Stimulated activated CD8-positive, alpha-beta memory T cell treated with anti-CD3 and anti-CD28 coated beads, Interleukin-4, amount 100 ng/mL, for 1 hour (primary cell): ENCODE results near the gene C21orf58.
A peak's percentile ranks its signal among the peaks of the same experiment; 100 is the strongest.

Experiments
- DNase-seq, 2 donors: peaks; one replicate each; pipeline ENCODE4 v3.0.0-alpha.2; 2020; ENCODE audit warnings: low read depth in 2 of 2, low spot score in 1 of 2

Gene C21orf58

GRCh38 chr21:46297338-46298271, 26.1 kb downstream of the C21orf58 start:
- DNase-seq, result no peak

DNA sequence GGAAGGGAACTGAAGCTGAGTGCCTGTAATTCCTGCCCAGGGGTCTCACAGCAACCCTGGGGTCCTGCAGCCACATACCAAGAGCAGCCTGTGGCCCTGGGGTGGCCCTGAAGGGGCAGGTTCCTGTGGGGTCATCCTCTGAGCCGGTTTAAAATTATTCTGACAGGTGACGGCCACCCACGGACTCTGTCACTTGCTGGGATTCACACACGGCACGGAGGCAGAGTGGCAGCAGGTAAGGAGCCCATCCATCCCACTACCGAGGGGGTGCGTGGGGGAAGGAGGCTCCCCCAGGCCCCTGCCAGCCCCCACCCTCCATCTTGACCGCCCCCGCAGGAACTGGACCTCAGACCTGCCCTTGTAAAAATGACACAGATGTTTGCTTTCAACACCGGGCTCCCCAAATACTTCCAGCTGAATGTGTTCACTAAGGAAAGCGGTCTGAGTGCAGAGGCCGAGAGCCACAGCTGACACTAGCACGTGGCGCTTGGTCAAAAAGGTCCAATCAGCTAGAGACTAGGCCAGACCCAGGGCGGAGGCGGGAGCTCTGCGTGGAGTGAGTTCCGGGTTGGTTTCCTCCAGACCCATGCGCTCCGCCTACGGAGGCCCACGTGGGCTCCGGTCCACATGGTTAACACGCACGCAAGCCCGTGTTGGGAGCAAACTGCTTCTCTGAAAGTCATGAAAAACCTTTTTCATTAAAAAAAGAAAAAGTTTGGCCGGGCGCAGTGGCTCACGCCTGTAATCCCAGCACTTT, 27.5 kb downstream of the C21orf58 start:
- DNase-seq, result peak in 1 of 2 donors; percentile 17

DNA sequence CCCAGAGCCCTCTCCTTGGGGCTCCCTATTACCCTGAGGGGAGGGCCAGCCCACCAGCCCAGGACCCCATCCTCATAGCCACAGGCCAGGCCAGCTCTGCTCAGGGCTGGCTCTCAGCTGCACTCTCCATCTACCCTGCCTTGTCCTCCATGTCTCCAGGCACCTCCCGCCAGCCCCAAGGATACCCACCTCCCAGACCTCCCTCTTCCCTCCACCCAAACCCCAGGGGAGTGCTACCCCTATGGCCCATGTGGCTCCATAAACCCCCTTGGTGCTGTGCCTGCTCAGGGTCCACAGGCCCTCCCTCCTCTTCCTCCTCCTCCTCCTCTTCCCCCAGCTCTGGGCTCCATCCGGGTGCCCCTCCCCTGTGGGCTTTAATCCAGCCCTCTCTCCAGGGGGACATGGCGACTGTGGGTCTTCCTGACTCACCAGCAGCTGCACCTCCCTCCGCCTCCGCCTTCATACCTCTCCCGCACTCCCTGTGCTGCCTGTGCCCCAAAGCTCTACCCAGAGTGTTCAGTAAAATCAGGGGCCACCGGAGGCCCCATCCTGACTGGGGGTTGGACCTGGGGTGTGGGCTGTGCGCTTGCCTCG, 28.4 kb downstream of the C21orf58 start:
- DNase-seq, result no peak

DNA sequence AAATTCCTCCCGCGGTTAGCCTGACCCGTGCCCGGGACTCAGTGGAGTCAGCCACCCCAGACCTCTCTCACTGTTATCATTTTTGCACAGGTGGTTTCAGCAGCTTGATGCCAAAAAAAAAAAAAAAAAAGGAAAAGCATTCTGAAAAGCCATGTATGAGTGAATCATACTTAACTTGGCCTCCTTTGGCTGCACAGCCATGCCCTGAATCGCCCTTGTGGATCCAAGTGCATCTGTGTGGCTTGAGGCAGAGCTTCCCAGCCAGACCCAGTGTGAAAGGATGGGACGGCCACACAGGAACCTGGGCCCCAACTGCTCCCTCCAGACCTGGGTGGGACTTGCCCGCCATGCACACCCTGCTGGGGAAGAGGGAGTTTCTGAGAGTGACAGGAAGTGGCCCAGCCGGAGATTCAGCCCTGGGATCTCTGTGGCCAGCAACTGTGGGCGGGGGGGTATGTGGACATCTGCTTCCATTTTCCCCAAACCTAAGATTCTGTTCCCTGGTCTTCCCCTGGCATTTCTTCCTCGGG, 29.0 kb downstream of the C21orf58 start:
- no peak for DNase-seq

GRCh38 chr21:46291561-46291960, 32.1 kb downstream of the C21orf58 start:
- DNase-seq, result no peak

DNA sequence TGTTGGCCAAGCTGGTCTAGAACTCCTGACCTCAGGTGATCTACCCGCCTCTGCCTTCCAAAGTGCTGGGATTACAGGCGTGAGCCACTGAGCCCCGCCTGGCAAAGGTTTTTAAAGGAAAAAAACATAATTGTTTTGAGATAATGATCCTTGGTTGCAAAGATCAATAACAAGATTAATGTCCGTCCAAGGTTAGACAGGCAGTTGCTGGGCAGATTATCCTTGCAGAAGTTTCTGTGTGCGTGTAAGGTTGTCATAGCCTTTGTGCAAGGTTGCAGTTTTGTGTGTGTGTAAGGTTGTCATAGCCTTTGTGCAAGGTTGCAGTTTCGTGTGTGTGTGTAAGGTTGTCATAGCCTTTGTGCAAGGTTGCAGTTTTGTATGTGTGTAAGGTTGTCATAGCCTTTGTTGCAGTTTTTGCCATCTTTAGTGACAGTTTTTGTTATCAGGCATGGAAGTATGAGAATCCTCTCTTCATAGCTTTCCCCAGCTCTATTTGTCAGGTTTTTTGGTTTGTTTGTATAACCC, 34.0 kb downstream of the C21orf58 start:
- no peak for DNase-seq

GRCh38 chr21:46287541-46287940, 36.1 kb downstream of the C21orf58 start:
- DNase-seq, result no peak

GRCh38 chr21:46286648-46287002, 37.0 kb downstream of the C21orf58 start:
- DNase-seq, result no peak

GRCh38 chr21:46285761-46286647, 37.7 kb downstream of the C21orf58 start, which contains the start of gene YBEY:
Gene YBEY, plus strand, starts transcription at chr21:46286342. Its CDS starts 572 bp downstream, at chr21:46286914.
- DNase-seq, result peak; percentile 60 to 67

- DNase-seq, result no peak
Measured at GRCh38 chr21:46285206-46285661, 38.4 kb downstream of the C21orf58 start, which contains the start of gene MCM3AP. Gene MCM3AP, minus strand, starts transcription at chr21:46285611. Its CDS starts 325 bp downstream, at chr21:46285286.

DNA sequence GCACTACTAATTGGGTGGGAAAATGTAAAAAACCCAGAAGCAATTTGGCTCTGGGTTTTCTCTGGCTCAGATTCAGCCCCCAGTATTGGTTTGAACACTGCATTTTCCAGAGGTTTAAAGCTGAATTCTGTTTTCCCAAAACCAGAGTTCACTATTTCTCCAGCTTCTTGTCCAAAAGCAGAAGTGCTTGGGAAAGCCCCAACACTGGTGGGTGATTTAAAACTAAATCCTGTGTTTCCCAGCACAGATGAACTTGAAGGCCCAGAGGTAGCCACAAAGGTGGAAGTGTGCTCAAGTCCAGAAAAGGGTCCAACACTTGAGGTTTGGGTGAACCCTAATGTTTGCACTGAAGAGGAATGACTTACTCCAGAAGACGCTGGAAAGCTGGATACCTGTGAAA, 38.9 kb downstream of the C21orf58 start:
- no peak for DNase-seq

DNA sequence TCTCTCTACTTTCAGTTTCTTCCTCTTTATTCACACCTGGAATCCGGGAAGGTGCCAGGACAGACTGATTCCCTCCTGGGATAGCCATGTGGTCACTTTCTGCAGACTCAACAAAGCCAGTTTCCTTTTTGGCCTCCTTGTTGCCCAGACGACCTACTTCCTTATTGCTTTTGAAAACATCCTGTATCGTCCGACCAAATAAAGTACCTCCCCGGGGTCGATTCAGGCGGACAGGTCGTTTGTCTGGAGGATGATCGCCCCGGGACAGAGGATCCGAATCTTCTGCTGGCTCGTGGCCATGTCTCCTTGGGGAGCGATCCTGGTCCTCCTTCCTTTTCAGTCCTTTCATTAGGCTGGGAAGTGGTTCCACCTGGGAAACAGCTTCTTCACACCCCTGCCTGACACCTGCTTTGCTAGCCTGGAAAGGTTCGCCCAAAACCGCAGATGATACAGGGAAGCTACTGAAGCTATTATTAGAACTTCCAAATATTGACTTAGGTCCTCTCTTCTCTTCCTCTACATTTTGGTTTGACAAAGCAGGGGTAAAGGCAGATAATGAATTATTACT, 39.5 kb downstream of the C21orf58 start:
- no peak for DNase-seq

GRCh38 chr21:46274797-46275390, 48.8 kb downstream of the C21orf58 start:
- DNase-seq, result no peak

DNA sequence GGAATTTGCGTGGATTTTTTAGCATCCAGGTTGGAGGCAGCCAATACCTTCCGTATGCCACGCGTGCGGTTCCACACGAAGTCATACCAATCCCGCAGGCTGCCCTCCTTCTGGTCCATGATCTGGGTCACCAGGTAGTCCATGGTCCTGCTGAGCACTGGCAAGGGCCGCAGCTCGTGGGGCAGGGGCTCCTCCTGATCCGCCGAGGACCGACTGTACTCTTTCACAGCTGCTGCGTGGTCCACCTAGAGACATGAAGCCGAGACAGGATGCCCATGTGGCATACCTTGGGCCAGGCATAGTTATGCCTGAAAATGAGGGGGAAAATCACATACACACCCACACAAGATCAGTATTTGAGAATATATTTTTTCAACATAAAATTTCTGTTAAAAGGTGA, 50.3 kb downstream of the C21orf58 start:
- no peak for DNase-seq

GRCh38 chr21:46269466-46269865, 54.2 kb downstream of the C21orf58 start:
- DNase-seq, result no peak

GRCh38 chr21:46268371-46268770, 55.3 kb downstream of the C21orf58 start:
- no peak for DNase-seq

- no peak for DNase-seq
Measured at GRCh38 chr21:46266946-46267345, 56.7 kb downstream of the C21orf58 start.

DNA sequence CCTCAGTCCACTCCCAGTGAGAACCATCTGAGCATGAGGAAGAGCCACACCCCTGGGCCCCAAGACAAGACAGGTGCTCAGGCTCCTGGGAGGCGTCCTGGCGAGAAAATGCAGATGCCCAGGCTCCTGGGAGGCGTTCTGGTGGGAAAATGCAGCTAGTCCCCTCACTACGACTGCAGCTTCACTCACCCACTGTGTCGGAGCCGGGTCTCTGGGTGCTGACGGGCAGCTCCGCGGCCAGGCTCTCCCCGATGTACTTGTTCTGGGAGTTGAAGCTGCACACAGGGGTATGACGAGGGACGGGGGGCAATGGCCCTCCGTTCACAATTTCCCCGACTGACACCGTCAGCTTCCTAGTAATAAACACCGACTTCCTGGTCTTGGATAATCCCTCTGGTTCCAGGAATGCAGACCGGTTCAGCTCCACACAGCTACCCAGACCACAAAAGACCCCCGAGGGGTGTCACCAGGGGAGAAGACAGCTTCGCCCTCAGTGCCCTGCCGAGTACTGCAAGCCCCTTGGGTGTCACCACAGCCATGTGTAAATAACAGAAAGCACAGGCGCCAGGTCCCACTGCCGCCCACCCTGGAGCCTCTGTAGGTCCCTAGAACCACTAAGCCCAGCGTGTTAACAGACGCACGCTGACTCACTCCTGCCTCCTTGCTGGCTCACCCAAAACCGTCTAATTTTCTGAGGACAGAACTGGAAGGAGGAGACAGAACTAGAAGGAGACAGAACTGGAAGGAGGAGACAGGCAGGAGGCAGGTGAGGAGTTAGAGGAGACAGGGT, 57.7 kb downstream of the C21orf58 start:
- no peak for DNase-seq
